AG08395 (cell line): ENCODE measurements around the gene MTFP1.
"Not testable (repeated sequence)": the region's sequence is repeated elsewhere in the genome, so short reads cannot be mapped to it uniquely, and the experiment has no call there.

Experiments
- DNase-seq: peaks from one replicate; pipeline ENCODE4 v3.0.0; 2012; ENCODE audit warnings: mixed read lengths, low spot score

Gene MTFP1

GRCh38 chr22:30455075-30455840 is 29.7 kb downstream of the MTFP1 start:
- no peak for DNase-seq

GRCh38 chr22:30457981-30458380 is 32.4 kb downstream of the MTFP1 start:
- no peak for DNase-seq

- no peak for DNase-seq
These were observed 33.8 kb downstream of the MTFP1 start for GRCh38 chr22:30459181-30460052.

GRCh38 chr22:30460147-30460546 is 34.6 kb downstream of the MTFP1 start:
- DNase-seq: no peak

- DNase-seq: not testable (repeated sequence)
These were observed 35.0 kb downstream of the MTFP1 start for GRCh38 chr22:30460555-30460954.

- no peak for DNase-seq
These were observed 43.6 kb downstream of the MTFP1 start for GRCh38 chr22:30469165-30469564.

- DNase-seq: no peak
These were observed 45.1 kb downstream of the MTFP1 start for GRCh38 chr22:30470655-30471054.

GRCh38 chr22:30471616-30472318 is 46.2 kb downstream of the MTFP1 start, which contains the start of gene SEC14L3:
TSS of gene SEC14L3 (minus strand) at chr22:30472017. CDS start at chr22:30471958, 59 bp downstream.
- DNase-seq: no peak

- no peak for DNase-seq
These were observed 47.6 kb downstream of the MTFP1 start for GRCh38 chr22:30472994-30473720.

GRCh38 chr22:30474121-30474520 is 48.6 kb downstream of the MTFP1 start:
- no peak for DNase-seq

GRCh38 chr22:30474683-30475424 is 49.3 kb downstream of the MTFP1 start:
- no peak for DNase-seq
